ENCODE data around the gene PGBD5.

GRCh38 chr1:230345139-230345885 lies 80.8 kb downstream of the PGBD5 start:
- TF ChIP-seq MEF2A (IDR thresholded peaks at IDR 0.05; ENCODE audit: borderline replicate concordance, low read depth) (no peak), CTCF (IDR thresholded peaks at IDR 0.05) (no peak), POLR2AphosphoS5 (IDR thresholded peaks at IDR 0.05; ENCODE audit: low read depth, low read length) (no peak)

Measured in SK-N-SH (cell line).